ENCODE data around the gene CCDC191.

- TF ChIP-seq EZH2 (IDR thresholded peaks at IDR 0.05) (no peak), CTCF (IDR thresholded peaks at IDR 0.05) (no peak)
Measured at GRCh38 chr3:114058646-114059045, 2.3 kb upstream of the CCDC191 start.

All from neural progenitor cell (in vitro differentiated cells).